Activated gamma-delta T cell treated with Interleukin-2 at 50 U/mL for 16 hours (primary cell): ENCODE measurements around the gene EMILIN2.
"Not testable (repeated sequence)": the region's sequence is repeated elsewhere in the genome, so short reads cannot be mapped to it uniquely, and the experiment has no call there.

Experiments
- DNase-seq: peaks from one replicate; pipeline ENCODE4 v3.0.0-alpha.2; 2020

Gene EMILIN2

GRCh38 chr18:2847317-2848246 lies 776 bp downstream of the EMILIN2 start:
- DNase-seq: no peak

GRCh38 chr18:2848247-2849246 lies 1.7 kb downstream of the EMILIN2 start:
- DNase-seq: no peak

- DNase-seq: no peak
Observed at GRCh38 chr18:2850816-2851215, 4.0 kb downstream of the EMILIN2 start.

- no peak for DNase-seq
Observed at GRCh38 chr18:2851771-2852170, 5.0 kb downstream of the EMILIN2 start.

- DNase-seq: not testable (repeated sequence)
Observed at GRCh38 chr18:2852460-2852859, 5.7 kb downstream of the EMILIN2 start.

DNA sequence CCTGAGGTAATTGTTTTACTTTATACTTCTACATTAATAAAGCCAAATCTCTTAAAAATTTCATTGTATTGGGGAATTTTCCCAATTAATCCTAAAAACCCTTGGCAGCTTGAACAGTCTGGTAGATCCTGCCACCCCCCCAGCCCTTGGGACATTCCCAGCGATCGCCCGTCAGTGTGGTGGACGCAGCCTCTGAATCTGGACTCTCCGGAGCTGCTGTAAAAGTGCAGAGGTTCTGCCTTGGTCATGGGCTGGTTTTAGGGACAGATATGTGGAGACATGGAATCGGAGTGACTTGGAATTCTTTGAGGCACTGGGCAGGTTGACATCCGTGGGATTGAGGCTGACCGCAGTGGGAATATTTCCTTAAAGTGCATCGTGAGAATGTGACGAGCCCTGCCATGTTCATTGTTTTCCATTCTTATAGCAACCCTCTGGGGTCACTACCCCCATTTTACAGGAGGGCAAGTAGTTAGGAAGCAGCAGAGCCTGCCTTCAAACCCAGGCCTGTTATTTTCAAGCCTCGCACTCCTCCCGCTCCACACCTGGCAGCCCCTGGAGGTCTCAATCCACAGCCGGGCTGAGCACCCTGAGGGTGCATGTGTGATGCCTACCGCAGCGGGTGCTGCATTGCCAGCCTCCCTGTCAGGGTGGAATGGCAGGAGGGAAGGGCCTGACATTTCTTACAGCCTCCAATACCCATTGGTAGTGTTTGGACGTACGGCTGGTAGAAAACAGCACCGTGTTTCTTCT lies 6.5 kb downstream of the EMILIN2 start:
- DNase-seq: no peak

DNA sequence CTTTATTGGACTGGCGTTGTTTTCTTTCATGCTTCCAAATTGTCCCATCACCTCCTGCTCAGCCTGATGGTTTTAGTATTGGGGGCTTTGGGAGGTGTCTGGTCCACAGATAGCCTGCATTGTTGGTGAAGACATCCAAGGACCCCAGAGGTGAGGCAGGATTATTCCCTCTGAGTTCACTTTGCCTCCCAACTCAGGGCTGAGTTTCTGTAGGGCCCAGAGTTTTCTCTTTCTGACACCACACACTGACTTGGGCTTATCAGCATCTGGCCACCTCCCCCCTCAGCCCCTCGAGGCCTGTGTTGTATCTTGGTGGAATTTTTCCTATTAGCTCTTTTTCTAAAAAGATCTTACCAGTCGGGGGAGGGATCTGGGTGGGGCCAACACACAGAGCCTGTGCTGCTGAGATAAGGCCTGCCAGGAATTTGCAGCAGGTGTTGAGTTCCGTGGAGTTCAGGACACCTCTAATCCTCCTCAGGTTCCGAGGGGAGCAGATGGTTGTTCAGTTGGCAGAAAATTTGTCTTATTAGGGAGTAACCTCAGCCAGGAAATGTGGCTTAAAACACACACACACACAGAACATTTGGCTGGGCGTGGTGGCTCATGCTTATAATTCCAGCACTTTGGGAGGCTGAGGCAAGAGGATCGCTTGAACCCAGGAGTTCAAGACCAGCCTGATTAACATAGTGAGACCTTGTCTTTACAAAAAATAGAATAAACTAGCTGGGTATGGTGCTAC lies 7.3 kb downstream of the EMILIN2 start:
- no peak for DNase-seq

GRCh38 chr18:2854875-2855274 lies 8.1 kb downstream of the EMILIN2 start:
- no peak for DNase-seq

GRCh38 chr18:2855560-2856350 lies 8.9 kb downstream of the EMILIN2 start:
- no peak for DNase-seq

- no peak for DNase-seq
Observed at GRCh38 chr18:2856547-2857170, 9.9 kb downstream of the EMILIN2 start.

DNA sequence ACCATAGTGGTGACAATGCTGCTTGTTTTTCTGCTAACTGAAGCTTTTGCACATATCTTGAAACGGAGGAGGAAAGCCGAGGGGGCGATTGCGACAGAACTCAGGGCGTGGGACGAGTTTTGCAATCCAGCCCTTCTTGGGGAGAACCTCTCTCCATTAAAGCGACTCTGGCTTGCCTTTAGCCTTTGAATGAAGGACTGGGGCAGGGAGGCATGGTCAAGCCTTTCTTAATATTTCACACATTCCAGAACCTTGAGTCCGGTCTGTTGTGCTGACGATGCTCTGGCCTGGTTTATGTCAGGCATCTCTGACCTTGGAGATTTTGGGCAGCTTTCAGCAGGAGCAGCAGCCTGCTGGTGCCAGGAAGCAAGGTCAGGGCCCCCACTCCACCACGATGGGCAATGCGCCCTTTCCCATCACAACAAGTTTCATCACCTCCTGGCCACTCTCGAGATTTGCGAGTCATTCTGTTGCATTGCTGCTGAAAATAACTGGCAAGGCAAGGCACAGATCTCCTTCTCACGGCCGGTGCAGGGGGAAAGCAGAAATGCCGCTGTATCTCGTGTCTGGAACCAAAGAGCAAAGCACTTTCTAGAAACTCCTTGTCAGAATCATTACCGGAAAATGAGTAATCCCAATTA lies 10.8 kb downstream of the EMILIN2 start:
- no peak for DNase-seq

- DNase-seq: not testable (repeated sequence)
Observed at GRCh38 chr18:2860397-2860796, 13.6 kb downstream of the EMILIN2 start.

DNA sequence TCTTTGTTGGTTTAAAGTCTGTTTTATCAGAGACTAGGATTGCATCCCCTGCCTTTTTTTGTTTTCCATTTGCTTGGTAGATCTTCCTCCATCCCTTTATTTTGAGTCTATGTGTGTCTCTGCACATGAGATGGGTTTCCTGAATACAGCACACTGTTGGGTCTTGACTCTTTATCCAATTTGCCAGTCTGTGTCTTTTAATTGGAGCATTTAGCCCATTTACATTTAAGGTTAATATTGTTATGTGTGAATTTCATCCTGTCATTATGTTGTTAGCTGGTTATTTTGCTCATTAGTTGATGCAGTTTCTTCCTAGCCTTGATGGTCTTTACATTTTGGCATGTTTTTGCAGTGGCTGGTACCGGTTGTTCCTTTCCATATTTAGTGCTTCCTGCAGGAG lies 17.2 kb downstream of the EMILIN2 start:
- DNase-seq: not testable (repeated sequence)

DNA sequence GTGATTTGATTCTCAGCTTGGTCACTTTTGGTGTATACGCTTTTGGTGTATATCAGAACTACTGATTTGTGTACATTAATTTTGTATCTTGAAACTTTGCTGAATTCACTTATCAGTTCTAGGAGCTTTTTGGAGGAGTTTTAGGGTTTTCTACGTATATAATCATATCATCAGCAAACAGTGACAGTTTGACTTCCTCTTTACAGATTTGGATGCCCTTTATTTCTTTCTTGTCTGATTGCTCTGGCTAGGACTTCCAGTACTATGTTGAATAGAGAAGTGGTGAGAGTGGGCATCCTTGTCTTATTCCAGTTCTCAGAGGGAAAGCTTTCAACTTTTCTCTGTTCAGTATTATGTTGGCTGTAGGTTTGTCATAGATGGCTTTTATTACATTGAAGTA lies 19.7 kb downstream of the EMILIN2 start:
- DNase-seq: not testable (repeated sequence)

- no peak for DNase-seq
Observed at GRCh38 chr18:2869207-2869606, 22.4 kb downstream of the EMILIN2 start.

DNA sequence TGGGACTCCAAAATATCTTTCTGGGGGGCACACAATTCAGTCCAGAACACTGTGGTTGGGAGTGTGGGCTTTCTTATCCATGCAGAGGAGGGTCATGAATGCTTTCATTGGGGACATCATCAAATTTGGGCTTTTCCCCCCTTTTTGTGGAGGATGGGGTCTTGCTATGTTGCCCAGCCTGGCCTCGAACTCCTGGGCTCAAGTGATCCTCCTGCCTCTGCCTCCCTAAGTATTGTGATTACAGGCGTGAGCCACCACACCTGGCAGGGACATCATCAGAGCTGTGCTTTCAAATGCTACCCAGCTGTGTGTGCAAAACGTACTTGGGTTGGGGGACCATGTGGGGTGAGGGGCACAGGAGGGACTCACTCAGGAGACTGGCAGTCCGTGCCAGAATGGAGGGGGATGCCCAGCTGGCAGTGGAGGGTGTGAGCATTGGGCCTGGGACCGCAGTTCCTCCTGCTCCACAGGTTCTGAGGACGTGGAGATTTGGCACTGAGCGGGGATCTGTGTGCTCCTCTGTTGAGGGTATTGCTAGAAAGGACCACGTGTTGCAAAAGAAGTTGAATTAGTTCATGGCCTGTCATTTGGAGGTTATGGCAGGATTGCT lies 24.4 kb downstream of the EMILIN2 start:
- no peak for DNase-seq

DNA sequence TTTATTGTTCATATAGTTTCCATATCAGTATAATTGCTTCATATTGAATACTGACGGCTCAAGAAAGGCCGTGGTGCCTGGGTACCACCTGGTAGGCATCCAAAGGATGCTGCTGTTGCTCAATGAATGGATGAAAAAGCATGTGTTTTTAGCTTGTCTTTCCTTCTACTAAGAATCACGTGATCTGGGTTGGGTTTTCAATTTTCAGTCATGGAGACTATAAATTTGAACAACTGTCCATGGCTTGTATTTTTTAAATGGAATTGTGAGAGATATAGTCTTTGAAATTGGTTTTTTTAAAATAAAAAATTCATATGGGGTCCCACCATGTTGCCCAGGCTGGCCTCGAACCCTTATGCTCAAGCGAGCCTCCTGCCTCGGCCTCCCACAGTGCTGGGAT lies 25.3 kb downstream of the EMILIN2 start:
- no peak for DNase-seq

DNA sequence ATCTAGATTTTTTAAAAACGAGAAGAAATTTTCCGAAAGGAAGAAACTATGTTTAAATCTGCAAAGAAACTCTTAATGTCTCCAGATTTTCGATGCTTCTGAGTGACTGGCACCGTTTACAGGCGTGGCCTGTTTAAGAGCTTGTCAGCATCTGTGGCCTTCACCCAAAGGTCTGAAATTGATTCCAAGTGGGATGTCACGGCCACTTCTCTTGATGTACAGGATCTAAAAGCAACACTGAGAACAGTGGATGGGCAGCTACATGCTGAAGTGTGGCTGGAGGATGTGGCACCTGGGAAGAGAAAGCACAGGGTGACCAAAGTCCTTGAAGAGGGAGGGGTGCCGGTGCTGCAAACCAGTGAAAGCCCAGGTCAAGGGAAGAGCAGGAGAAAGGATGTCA lies 28.0 kb downstream of the EMILIN2 start:
- no peak for DNase-seq

DNA sequence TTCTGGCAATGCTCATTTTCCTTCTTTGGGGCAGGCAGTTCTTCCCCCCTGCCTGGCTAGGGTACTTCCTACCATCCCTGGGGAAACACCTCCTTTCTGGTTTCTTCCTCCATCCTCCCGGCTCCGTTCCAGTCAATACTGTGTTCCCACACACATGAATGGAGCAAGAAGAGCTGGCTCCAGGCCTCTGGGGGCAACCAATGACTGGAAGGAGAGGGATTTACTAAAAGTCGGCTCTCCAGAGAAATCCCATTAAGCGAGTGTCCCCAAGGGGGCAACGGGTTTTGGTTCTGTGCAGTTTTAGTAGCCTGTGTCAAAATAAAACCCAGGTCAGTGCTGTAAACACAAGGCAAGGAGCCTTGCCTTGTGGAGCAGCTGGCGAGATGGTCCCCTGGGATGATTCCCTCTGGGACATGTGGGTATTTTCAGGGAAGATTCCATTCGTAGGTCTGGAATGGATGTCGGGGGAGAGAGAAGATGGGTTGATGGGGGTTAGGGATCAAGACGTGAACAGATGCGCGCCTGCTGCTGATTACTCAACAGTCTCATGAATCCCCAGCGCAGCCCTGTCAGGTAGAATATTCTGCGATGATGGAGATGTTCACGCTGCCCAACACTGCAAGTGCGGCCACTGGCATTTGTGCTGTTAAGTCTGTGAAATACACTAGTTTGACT lies 32.0 kb downstream of the EMILIN2 start:
- no peak for DNase-seq
